Liver (tissue), 9 donors: ENCODE data around the gene PSMB7. TPM values are rescaled to one million over a fixed set of nuclear protein-coding genes. Genes with fewer than 3 reads are reported as not detected.

Experiments used
- DNase-seq: peaks from one replicate; pipeline ENCODE4 v3.0.0-alpha.2; 2017; ENCODE audit warnings: low spot score
- H3K27ac ChIP-seq, 2 donors: one replicate each; pipeline ENCODE4 v1.7.0; 2013; ENCODE audit warnings: inconsistent platforms in 2 of 2, low read length in 2 of 2, control low read depth in 1 of 2, low read depth in 1 of 2, mild to moderate bottlenecking in 1 of 2
- H3K27me3 ChIP-seq, 4 donors: one replicate each; pipeline versions ENCODE4 v1.6.1 to v1.7.0; 2013; ENCODE audit warnings: low read length in 3 of 4, inconsistent platforms in 1 of 4, mild to moderate bottlenecking in 1 of 4, moderate library complexity in 1 of 4; ENCODE audit not compliant: control insufficient read depth in 4 of 4, insufficient read depth in 4 of 4
- H3K36me3 ChIP-seq, 4 donors: one replicate each; pipeline versions ENCODE4 v1.6.1 to v1.7.0; 2013; ENCODE audit warnings: low read length in 3 of 4, mild to moderate bottlenecking in 3 of 4, low read depth in 1 of 4, moderate library complexity in 1 of 4; ENCODE audit not compliant: control insufficient read depth in 4 of 4, insufficient read depth in 3 of 4
- H3K4me1 ChIP-seq, 4 donors: one replicate each; pipeline versions ENCODE4 v1.6.1 to v1.7.0; 2013; ENCODE audit warnings: low read length in 3 of 4, mild to moderate bottlenecking in 3 of 4, moderate library complexity in 1 of 4; ENCODE audit not compliant: control insufficient read depth in 4 of 4, insufficient read depth in 4 of 4
- H3K4me3 ChIP-seq, 3 donors: one replicate each; pipeline versions ENCODE4 v1.6.1 to v1.7.0; 2013; ENCODE audit warnings: low read length in 3 of 3, control low read depth in 1 of 3, low read depth in 1 of 3, mild to moderate bottlenecking in 1 of 3
- H3K9ac ChIP-seq, 2 donors: one replicate each; pipeline ENCODE4 v1.7.0; 2013; ENCODE audit warnings: low read length in 2 of 2, mild to moderate bottlenecking in 2 of 2, moderate library complexity in 2 of 2, control low read depth in 1 of 2, low read depth in 1 of 2
- H3K9me3 ChIP-seq, 4 donors: one replicate each; pipeline versions ENCODE4 v1.6.1 to v1.7.0; 2013; ENCODE audit warnings: low read length in 3 of 4; ENCODE audit not compliant: control insufficient read depth in 4 of 4
- ATF3 ChIP-seq: IDR thresholded peaks from 2 replicates; pipeline ENCODE4 v1.6.1; 2016; ENCODE audit warnings: antibody characterized with exemption
- CTCF ChIP-seq: fragments of 150-350 bp; IDR thresholded peaks from 2 replicates; pipeline ENCODE4 v1.5.1; 2017; ENCODE audit warnings: improper control_type of control experiment, low read depth, low read length; ENCODE audit not compliant: missing input control
- EGR1 ChIP-seq, 2 donors: IDR thresholded peaks; 2 replicates each; pipeline ENCODE4 v1.6.1; 2016 to 2018; ENCODE audit warnings: antibody characterized with exemption in 2 of 2, low read depth in 2 of 2
- FOXA1 ChIP-seq: IDR thresholded peaks from 2 replicates; pipeline ENCODE4 v1.6.1; 2016; ENCODE audit warnings: antibody characterized with exemption
- FOXA2 ChIP-seq: IDR thresholded peaks from 2 replicates; pipeline ENCODE4 v1.6.1; 2016; ENCODE audit warnings: antibody characterized with exemption
- GABPA ChIP-seq, 2 donors: IDR thresholded peaks in 1 of 2; conservative IDR thresholded peaks in 1 of 2; 2 replicates each; pipeline ENCODE4 v1.6.1; 2016; ENCODE audit warnings: antibody characterized with exemption in 2 of 2, mild to moderate bottlenecking in 1 of 2, moderate library complexity in 1 of 2
- HNF4A ChIP-seq, 2 donors: conservative IDR thresholded peaks; 2 replicates each; pipeline ENCODE4 v1.6.1; 2016; ENCODE audit warnings: antibody characterized with exemption in 2 of 2, mild to moderate bottlenecking in 2 of 2
- HNF4G ChIP-seq: IDR thresholded peaks from 2 replicates; pipeline ENCODE4 v1.6.1; 2016; ENCODE audit warnings: antibody characterized with exemption
- JUND ChIP-seq, 2 donors: IDR thresholded peaks; 2 replicates each; pipeline ENCODE4 v1.6.1; 2016; ENCODE audit warnings: antibody characterized with exemption in 2 of 2
- NR2F2 ChIP-seq: IDR thresholded peaks from 2 replicates; pipeline ENCODE4 v1.6.1; 2016; ENCODE audit warnings: antibody characterized with exemption
- RAD21 ChIP-seq, 2 donors: IDR thresholded peaks; 2 replicates each; pipeline ENCODE4 v1.6.1; 2016; ENCODE audit warnings: antibody characterized with exemption in 2 of 2, mild to moderate bottlenecking in 2 of 2
- REST ChIP-seq: IDR thresholded peaks from 2 replicates; pipeline ENCODE4 v1.6.1; 2016; ENCODE audit warnings: antibody characterized with exemption, mild to moderate bottlenecking
- RXRA ChIP-seq, 2 donors: IDR thresholded peaks; 2 replicates each; pipeline ENCODE4 v1.6.1; 2017 to 2018; ENCODE audit warnings: antibody characterized with exemption in 2 of 2, mild to moderate bottlenecking in 1 of 2
- SP1 ChIP-seq: IDR thresholded peaks from 2 replicates; pipeline ENCODE4 v1.6.1; 2018; ENCODE audit warnings: antibody characterized with exemption, mild to moderate bottlenecking
- TAF1 ChIP-seq: conservative IDR thresholded peaks from 2 replicates; pipeline ENCODE4 v1.6.1; 2016; ENCODE audit warnings: antibody characterized with exemption, mild to moderate bottlenecking
- YY1 ChIP-seq: IDR thresholded peaks from 2 replicates; pipeline ENCODE4 v1.6.1; 2016; ENCODE audit warnings: antibody characterized with exemption, mild to moderate bottlenecking
- WGBS: extraction: QIAGEN DNeasy Blood & Tissue Kit; methylation state at CpG from one replicate; pipeline ENCODE4 v1.1.7; 2013; 5-methylcytosine and 5-hydroxymethylcytosine counted together
- polyA plus RNA-seq, 2 donors: library from polyadenylated mRNA; stranded (reverse) in 1 of 2; unstranded in 1 of 2; fragments of 200-250 nt in 1 of 2; fragments of >200 nt in 1 of 2; fragmentation: Nextera tagmentation in 1 of 2; extraction: Ambion mirVana in 1 of 2; gene quantifications; one replicate each; pipeline versions ENCODE4 v1.2.1 to v1.2.3, GENCODE V29; 2013 to 2015
- total RNA-seq, 2 donors: library from RNA; depleted of rRNA; stranded (reverse); fragments of >200 nt; gene quantifications; one replicate each; pipeline ENCODE4 v1.2.3, GENCODE V29; 2014
- TF ChIP-seq, protein P1 (sequence below): IDR thresholded peaks from 2 replicates; pipeline ENCODE4 v1.6.1; 2016; ENCODE audit warnings: antibody characterized with exemption
- TF ChIP-seq, protein P2 (sequence below): IDR thresholded peaks from 2 replicates; pipeline ENCODE4 v1.6.1; 2016; ENCODE audit warnings: antibody characterized with exemption
- donor health status: healthy.
- donor health status: healthy.
- donor health status: healthy.
- donor health status: healthy.
- donor health status: healthy.

PSMB7 gene
- total and polyA plus RNA-seq, 4 donors, result 90.9 to 183 (median 134) TPM

GRCh38 chr9:124452841-124453585, 37.8 kb upstream of the PSMB7 start:
- no peak for DNase-seq
- H3K4me1 ChIP-seq, result peaks cover 3 to 8% (median 5%) of the 10 kb centered on the region in 4 donors
- peaks cover 2 to 11% (median 8%) of the 10 kb centered on the region in 4 donors for H3K27me3 ChIP-seq
- H3K9ac ChIP-seq, result no peak overlapping the region
- 31% methylated on average over 85 of the region's 85 CpGs for WGBS
- H3K4me3 ChIP-seq, result peak overlapping the region in 1 of 3 donors; percentile 20
- no peak overlapping the region for H3K27ac ChIP-seq
- H3K36me3 ChIP-seq, result no peaks in the 10 kb centered on the region
- TF ChIP-seq YY1, result no peak
- no peak for TF ChIP-seq HNF4G
- no peak for TF ChIP-seq ATF3
- no peak for TF ChIP-seq FOXA1
- TF ChIP-seq, protein P1, sequence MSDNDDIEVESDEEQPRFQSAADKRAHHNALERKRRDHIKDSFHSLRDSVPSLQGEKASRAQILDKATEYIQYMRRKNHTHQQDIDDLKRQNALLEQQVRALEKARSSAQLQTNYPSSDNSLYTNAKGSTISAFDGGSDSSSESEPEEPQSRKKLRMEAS, result no peak
- no peak for TF ChIP-seq JUND (IDR thresholded peaks at IDR 0.05)
- no peak for TF ChIP-seq RXRA (IDR thresholded peaks at IDR 0.05)
- TF ChIP-seq NR2F2, result no peak
- TF ChIP-seq, protein P2, sequence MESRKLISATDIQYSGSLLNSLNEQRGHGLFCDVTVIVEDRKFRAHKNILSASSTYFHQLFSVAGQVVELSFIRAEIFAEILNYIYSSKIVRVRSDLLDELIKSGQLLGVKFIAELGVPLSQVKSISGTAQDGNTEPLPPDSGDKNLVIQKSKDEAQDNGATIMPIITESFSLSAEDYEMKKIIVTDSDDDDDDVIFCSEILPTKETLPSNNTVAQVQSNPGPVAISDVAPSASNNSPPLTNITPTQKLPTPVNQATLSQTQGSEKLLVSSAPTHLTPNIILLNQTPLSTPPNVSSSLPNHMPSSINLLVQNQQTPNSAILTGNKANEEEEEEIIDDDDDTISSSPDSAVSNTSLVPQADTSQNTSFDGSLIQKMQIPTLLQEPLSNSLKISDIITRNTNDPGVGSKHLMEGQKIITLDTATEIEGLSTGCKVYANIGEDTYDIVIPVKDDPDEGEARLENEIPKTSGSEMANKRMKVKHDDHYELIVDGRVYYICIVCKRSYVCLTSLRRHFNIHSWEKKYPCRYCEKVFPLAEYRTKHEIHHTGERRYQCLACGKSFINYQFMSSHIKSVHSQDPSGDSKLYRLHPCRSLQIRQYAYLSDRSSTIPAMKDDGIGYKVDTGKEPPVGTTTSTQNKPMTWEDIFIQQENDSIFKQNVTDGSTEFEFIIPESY, result no peak
- TF ChIP-seq RAD21 (IDR thresholded peaks at IDR 0.05), result no peak
- no peak for TF ChIP-seq TAF1
- TF ChIP-seq HNF4A (conservative IDR thresholded peaks at IDR 0.05), result no peak
- TF ChIP-seq EGR1 (IDR thresholded peaks at IDR 0.05; ENCODE audit: low read depth in 2 of 2), result no peak
- TF ChIP-seq GABPA (IDR thresholded peaks at IDR 0.05 in 1 of 2, conservative IDR thresholded peaks at IDR 0.05 in 1 of 2), result no peak
- TF ChIP-seq SP1, result no peak
- no peak for TF ChIP-seq CTCF
- H3K9me3 ChIP-seq, result no peaks in the 10 kb centered on the region

DNA sequence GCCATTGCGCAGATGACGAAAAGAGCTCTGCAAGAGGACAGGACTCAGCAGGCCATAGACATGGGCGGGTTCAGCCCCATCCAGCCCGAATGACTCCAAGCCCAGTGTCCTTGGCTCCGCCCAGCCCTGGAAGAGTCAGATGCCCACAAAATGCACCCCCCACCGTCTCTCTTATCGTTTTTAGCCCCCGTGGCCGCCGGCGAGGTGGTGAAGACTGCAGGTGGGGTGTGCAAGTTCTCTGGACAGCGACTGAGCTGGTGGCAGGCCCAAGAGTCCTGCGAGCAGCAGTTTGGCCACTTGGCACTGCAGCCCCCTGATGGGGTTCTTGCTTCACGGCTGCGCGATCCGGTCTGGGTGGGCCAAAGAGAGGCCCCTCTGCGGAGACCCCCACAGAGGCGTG, 37.1 kb upstream of the PSMB7 start:
- WGBS, result 75% methylated on average over 19 of the region's 19 CpGs
- Histone ChIP-seq H3K4me1 (peaks cover 3 to 8% (median 5%) of the 10 kb centered on the region in 4 donors), H3K27ac (no peak overlapping the region), H3K9me3 (no peaks in the 10 kb centered on the region), H3K36me3 (no peaks in the 10 kb centered on the region), H3K27me3 (peaks cover 2 to 11% (median 8%) of the 10 kb centered on the region in 4 donors), H3K9ac (no peak overlapping the region), H3K4me3 (no peak overlapping the region)
- DNase-seq, result no peak
- no peak for TF ChIP-seq HNF4A (conservative IDR thresholded peaks at IDR 0.05)
- TF ChIP-seq, protein P1, result no peak
- no peak for TF ChIP-seq REST
- no peak for TF ChIP-seq HNF4G
- TF ChIP-seq FOXA2, result no peak
- TF ChIP-seq GABPA (IDR thresholded peaks at IDR 0.05 in 1 of 2, conservative IDR thresholded peaks at IDR 0.05 in 1 of 2), result no peak
- TF ChIP-seq, protein P2, result no peak
- TF ChIP-seq EGR1 (IDR thresholded peaks at IDR 0.05; ENCODE audit: low read depth in 2 of 2), result no peak
- no peak for TF ChIP-seq CTCF
- no peak for TF ChIP-seq NR2F2
